ENCODE results near the gene S1PR4. TPM values are rescaled to one million over a fixed set of nuclear protein-coding genes. Genes with fewer than 3 reads are reported as not detected.

Gene S1PR4
- total and polyA plus RNA-seq, 2 of the 8 experiments (the other 6 are each of a cell fraction or from before 2014, with no cell fraction given) = not detected

- DNase-seq (ENCODE audit: low read depth in 1 of 2, low spot score in 2 of 2) (no peak), FAIRE-seq (no peak)
- H3K14ac ChIP-seq (ENCODE audit: insufficient read length) = no peak overlapping the region
- H2BK12ac ChIP-seq (ENCODE audit: low read depth, low read length) = no peak overlapping the region
- no peak overlapping the region for H3K9ac ChIP-seq (replicated peaks in 1 of 4; ENCODE audit: extremely low read depth in 1 of 4, low read depth in 3 of 4, low read length in 3 of 4)
- no peaks in the 10 kb centered on the region for H3K79me1 ChIP-seq (ENCODE audit: low read depth, low read length)
- H3K4me3 ChIP-seq (ENCODE audit: extremely low read depth in 1 of 4, insufficient read depth in 2 of 4, low read depth in 3 of 4, low read length in 4 of 4) = no peak overlapping the region
- no peaks in the 10 kb centered on the region for H4K20me1 ChIP-seq (replicated peaks in 1 of 2; ENCODE audit: control insufficient read depth in 1 of 2, insufficient read depth in 2 of 2, low read length in 2 of 2)
- H2BK15ac ChIP-seq (ENCODE audit: low read length) = no peak overlapping the region
- POLR2A ChIA-PET (ENCODE audit: partially characterized antibody) = no interaction called here
- TF ChIP-seq KDM1A (IDR thresholded peaks at IDR 0.05; ENCODE audit: borderline replicate concordance, low read length) (no peak), SUZ12 (IDR thresholded peaks at IDR 0.05; ENCODE audit: low read length) (no peak)
- H3K23me2 ChIP-seq (ENCODE audit: low read depth, low read length) = no peaks in the 10 kb centered on the region
- peaks cover 0 to 4% (median 0%) of the 10 kb centered on the region in 4 experiments; a peak in 1 of 7 replicates for H3K4me1 ChIP-seq (replicated peaks in 1 of 4; ENCODE audit: control insufficient read depth in 3 of 4, insufficient read depth in 4 of 4, low read length in 3 of 4)
- H4K8ac ChIP-seq (ENCODE audit: extremely low read depth, insufficient read depth, low read length) = no peak overlapping the region
- no peak overlapping the region for H2BK5ac ChIP-seq (ENCODE audit: low read depth, low read length)
- H3K9me3 ChIP-seq (ENCODE audit: insufficient read depth in 2 of 2, low read depth in 1 of 2, low read length in 1 of 2) = no peaks in the 10 kb centered on the region
- H2BK120ac ChIP-seq (replicated peaks; ENCODE audit: low read depth, low read length) = no peak overlapping the region
- H2AK5ac ChIP-seq (ENCODE audit: low read depth, low read length) = no peak overlapping the region
- CTCF ChIA-PET (ENCODE audit: partially characterized antibody) = interaction anchor here (0.7 to 10.8 kb wide), 3 partner anchors 9 to 128 kb away, joined by 3 to 166 read pairs (median 162); no protein-coding TSS in a partner anchor
- H2BK20ac ChIP-seq (ENCODE audit: low read length) = no peak overlapping the region
- no peak overlapping the region for H3K27ac ChIP-seq (ENCODE audit: low read depth, low read length)
- H2AFZ ChIP-seq (ENCODE audit: low read length) = no peak overlapping the region
- H4K91ac ChIP-seq (replicated peaks; ENCODE audit: insufficient read length, low read length) = no peak overlapping the region
- H3K4ac ChIP-seq (replicated peaks; ENCODE audit: insufficient read length, low read depth, low read length) = no peak overlapping the region
- no peak overlapping the region for H3K4me2 ChIP-seq (ENCODE audit: insufficient read depth in 1 of 2, low read depth in 2 of 2, low read length in 2 of 2)
- WGBS, 2 experiments (ENCODE audit: extremely low coverage in 1 of 2, insufficient coverage in 1 of 2, insufficient read length in 1 of 2, insufficient replicate concordance in 2 of 2, low coverage in 1 of 2, low lambda C conversion rate in 2 of 2, missing lambda C conversion rate in 1 of 2) = 86% methylated on average over 4 of the region's 4 CpGs; no CpG with 5 or more reads in 1 of the 2 experiments
- H3K56ac ChIP-seq (replicated peaks; ENCODE audit: insufficient read length, low read depth, low read length) = no peak overlapping the region
- H3K23ac ChIP-seq (ENCODE audit: insufficient read length) = no peak overlapping the region
- no peaks in the 10 kb centered on the region for H3K79me2 ChIP-seq (ENCODE audit: control insufficient read depth in 1 of 2, insufficient read depth in 2 of 2, low read length in 2 of 2)
- no peak overlapping the region for H3K18ac ChIP-seq (ENCODE audit: extremely low read depth, low read length)
- no peaks in the 10 kb centered on the region for H3K27me3 ChIP-seq (replicated peaks in 1 of 4; ENCODE audit: control insufficient read depth in 3 of 4, extremely low read depth in 1 of 4, insufficient read depth in 3 of 4, low read length in 3 of 4)
- no peak overlapping the region for H4K5ac ChIP-seq (ENCODE audit: insufficient read length, low read depth, low read length)
- no peaks in the 10 kb centered on the region for H3K36me3 ChIP-seq (ENCODE audit: control insufficient read depth in 2 of 4, insufficient read depth in 4 of 4, low read length in 3 of 4)
Observed at GRCh38 chr19:3133793-3134116, 44.8 kb upstream of the S1PR4 start.
